H9 (cell line): Measurements from ENCODE around the gene CA9. TPM values are rescaled to one million over a fixed set of nuclear protein-coding genes. Genes with fewer than 3 reads are reported as not detected.

ENCODE experiments used
- DNase-seq: peaks from one replicate; pipeline ENCODE4 v3.0.0-alpha.2; 2017
- H2AFZ ChIP-seq: one replicate; pipeline ENCODE4 v1.6.1; 2013; ENCODE audit warnings: mild to moderate bottlenecking, low read length, control low read depth, moderate library complexity
- H2AK5ac ChIP-seq: 2 replicates; pipeline ENCODE4 v1.6.1; 2013; ENCODE audit warnings: low read length, control low read depth, mixed read lengths; ENCODE audit not compliant: insufficient read length
- H2BK120ac ChIP-seq: one replicate; pipeline ENCODE4 v1.6.1; 2013; ENCODE audit warnings: low read depth, mild to moderate bottlenecking, low read length, control low read depth, inconsistent platforms; ENCODE audit not compliant: poor library complexity, severe bottlenecking
- H2BK12ac ChIP-seq: 2 replicates; pipeline ENCODE4 v1.6.1; 2013; ENCODE audit warnings: low read length, control low read depth, mixed read lengths, low read depth; ENCODE audit not compliant: insufficient read length
- H2BK15ac ChIP-seq: 2 replicates; pipeline ENCODE4 v1.6.1; 2013; ENCODE audit warnings: low read depth, low read length, control low read depth
- H2BK20ac ChIP-seq: one replicate; pipeline ENCODE4 v1.6.1; 2013; ENCODE audit warnings: low read depth, mild to moderate bottlenecking, low read length, control low read depth, inconsistent platforms; ENCODE audit not compliant: poor library complexity, severe bottlenecking
- H2BK5ac ChIP-seq: 2 replicates; pipeline ENCODE4 v1.6.1; 2013; ENCODE audit warnings: low read length, control low read depth, mixed read lengths; ENCODE audit not compliant: insufficient read length
- H3K14ac ChIP-seq: 2 replicates; pipeline ENCODE4 v1.6.1; 2013; ENCODE audit warnings: low read length, control low read depth; ENCODE audit not compliant: insufficient read depth
- H3K18ac ChIP-seq: 2 replicates; pipeline ENCODE4 v1.6.1; 2013; ENCODE audit warnings: low read depth, mild to moderate bottlenecking, mixed read lengths, low read length, control low read depth; ENCODE audit not compliant: insufficient read length
- H3K23ac ChIP-seq: 2 replicates; pipeline ENCODE4 v1.6.1; 2013; ENCODE audit warnings: low read length, control low read depth, mixed read lengths, low read depth; ENCODE audit not compliant: insufficient read length
- H3K23me2 ChIP-seq: 2 replicates; pipeline ENCODE4 v1.6.1; 2013; ENCODE audit warnings: low read depth, mild to moderate bottlenecking, mixed read lengths, low read length, control low read depth; ENCODE audit not compliant: insufficient read length, poor library complexity, severe bottlenecking
- H3K27ac ChIP-seq: 2 replicates; pipeline ENCODE4 v1.5.1; 2013; ENCODE audit warnings: low read length, control low read depth, mixed read lengths, low read depth; ENCODE audit not compliant: insufficient read length
- H3K27me3 ChIP-seq: 2 replicates; pipeline ENCODE4 v1.6.1; 2013; ENCODE audit warnings: low read length, control low read depth, inconsistent platforms; ENCODE audit not compliant: insufficient read depth
- H3K4ac ChIP-seq: 2 replicates; pipeline ENCODE4 v1.6.1; 2013; ENCODE audit warnings: low read depth, mild to moderate bottlenecking, control low read depth, inconsistent platforms, low read length, moderate library complexity
- H3K4me1 ChIP-seq: 2 replicates; pipeline ENCODE4 v1.6.1; 2013; ENCODE audit warnings: low read length, control low read depth, inconsistent platforms; ENCODE audit not compliant: insufficient read depth
- H3K4me2 ChIP-seq: 2 replicates; pipeline ENCODE4 v1.6.1; 2013; ENCODE audit warnings: low read length, control low read depth, mixed read lengths; ENCODE audit not compliant: insufficient read length, insufficient read depth
- H3K56ac ChIP-seq: 2 replicates; pipeline ENCODE4 v1.6.1; 2013; ENCODE audit warnings: low read depth, mild to moderate bottlenecking, mixed read lengths, low read length, control low read depth; ENCODE audit not compliant: insufficient read length
- H3K79me1 ChIP-seq: 2 replicates; pipeline ENCODE4 v1.6.1; 2013; ENCODE audit warnings: low read depth, mild to moderate bottlenecking, moderate library complexity, low read length, control low read depth, inconsistent platforms; ENCODE audit not compliant: insufficient read depth, poor library complexity, severe bottlenecking
- H3K79me2 ChIP-seq: 2 replicates; pipeline ENCODE4 v1.6.1; 2013; ENCODE audit warnings: low read length, control low read depth, inconsistent platforms; ENCODE audit not compliant: insufficient read depth
- H3K9ac ChIP-seq: 2 replicates; pipeline ENCODE4 v1.6.1; 2013; ENCODE audit warnings: low read length, control low read depth, mixed read lengths; ENCODE audit not compliant: insufficient read length; ENCODE audit errors: extremely low read depth
- H3K9me3 ChIP-seq: one replicate; pipeline ENCODE4 v1.6.1; 2013; ENCODE audit warnings: low read depth, low read length, inconsistent platforms; ENCODE audit not compliant: control insufficient read depth
- H3T11ph ChIP-seq: one replicate; pipeline ENCODE4 v1.6.1; 2013; ENCODE audit warnings: mild to moderate bottlenecking, low read length, control low read depth, inconsistent platforms
- H4K20me1 ChIP-seq: one replicate; pipeline ENCODE4 v1.6.1; 2013; ENCODE audit not compliant: control insufficient read depth, insufficient read length, insufficient read depth
- H4K5ac ChIP-seq: 2 replicates; pipeline ENCODE4 v1.6.1; 2013; ENCODE audit warnings: low read depth, mild to moderate bottlenecking, mixed read lengths, low read length, control low read depth; ENCODE audit not compliant: insufficient read length
- H4K8ac ChIP-seq: replicated peaks from 2 replicates; pipeline ENCODE4 v1.6.1; 2013; ENCODE audit warnings: low read length, control low read depth, mixed read lengths, low read depth; ENCODE audit not compliant: insufficient read length
- H4K91ac ChIP-seq: 2 replicates; pipeline ENCODE4 v1.6.1; 2013; ENCODE audit warnings: low read depth, mild to moderate bottlenecking, moderate library complexity, mixed read lengths, low read length, control low read depth; ENCODE audit not compliant: insufficient read length
- H3K27ac Mint-ChIP-seq, 3 experiments: 2 replicates in 2 of 3; 3 replicates in 1 of 3; pipeline ENCODE4 v1.8.0; 2020 to 2021; ENCODE audit warnings: mixed read lengths in 3 of 3, mild to moderate bottlenecking in 1 of 3, moderate library complexity in 1 of 3
- H3K27me3 Mint-ChIP-seq: 2 replicates; pipeline ENCODE4 v1.8.0; 2021; ENCODE audit warnings: low read depth, mild to moderate bottlenecking, moderate library complexity, mixed read lengths
- H3K36me3 Mint-ChIP-seq, 3 experiments: 2 replicates in 2 of 3; 3 replicates in 1 of 3; pipeline ENCODE4 v1.8.0; 2020 to 2021; ENCODE audit warnings: low read depth in 3 of 3, mixed read lengths in 3 of 3; ENCODE audit not compliant: insufficient read depth in 1 of 3
- H3K4me1 Mint-ChIP-seq, 2 experiments: 2 replicates each; pipeline ENCODE4 v1.8.0; 2020; ENCODE audit warnings: mixed read lengths in 2 of 2
- H3K4me3 Mint-ChIP-seq, 2 experiments: 2 replicates in 1 of 2; 3 replicates in 1 of 2; pipeline ENCODE4 v1.8.0; 2020 to 2021; ENCODE audit warnings: mild to moderate bottlenecking in 2 of 2, mixed read lengths in 2 of 2, moderate library complexity in 1 of 2
- H3K9me3 Mint-ChIP-seq, 2 experiments: 2 replicates in 1 of 2; 3 replicates in 1 of 2; pipeline ENCODE4 v1.8.0; 2020; ENCODE audit warnings: mild to moderate bottlenecking in 2 of 2, mixed read lengths in 2 of 2, moderate library complexity in 1 of 2
- WGBS: extraction: QIAGEN DNeasy Blood & Tissue Kit; methylation state at CpG from one replicate; pipeline ENCODE4 v1.1.7; 2013; ENCODE audit warnings: missing lambda C conversion rate, low lambda C conversion rate, mixed read lengths; ENCODE audit not compliant: insufficient read length; ENCODE audit errors: extremely low coverage; 5-methylcytosine and 5-hydroxymethylcytosine counted together
- total RNA-seq: library from RNA; stranded (reverse); gene quantifications from 2 replicates; pipeline ENCODE4 v1.2.1, GENCODE V29; 2021
- TF ChIP-seq, protein P1 (sequence below): fragments of 200-600 bp; sonication (generic); conservative IDR thresholded peaks from 3 replicates; pipeline ENCODE4 v1.8.0; 2021; ENCODE audit warnings: antibody characterized with exemption, mild to moderate bottlenecking

Gene CA9
- total RNA-seq, 1 experiment from 2014 or later = 0.94 TPM

DNA sequence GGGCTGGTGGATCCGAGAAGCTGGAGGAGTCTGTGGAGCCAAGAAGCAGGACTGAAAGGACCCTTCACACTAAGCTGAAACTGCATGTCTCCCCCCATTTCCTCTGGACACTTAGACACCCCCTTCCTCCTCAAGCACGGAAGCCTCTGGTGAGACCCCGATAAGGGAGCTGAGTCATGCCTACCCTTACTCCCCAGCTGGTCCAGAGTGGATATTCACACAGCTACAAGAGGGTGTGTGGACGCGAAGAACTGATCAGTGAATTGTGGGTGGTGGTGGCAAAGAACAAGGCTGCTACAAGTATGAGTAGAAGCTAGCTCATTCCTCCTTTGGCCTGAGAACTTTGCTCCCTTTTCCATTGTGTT is 53.9 kb downstream of the CA9 start:
- Histone ChIP-seq H4K91ac (peak overlapping the region; percentile 31), H3K4me2 (peak overlapping the region; percentile 74), H3K18ac (peak overlapping the region; percentile 73), H3K27me3 (no peaks in the 10 kb centered on the region), H4K8ac (peak overlapping the region; percentile 84), H2BK12ac (peak overlapping the region; percentile 84), H3T11ph (peak overlapping the region; percentile 92), H3K79me2 (peaks cover 6% of the 10 kb centered on the region), H2AK5ac (peak overlapping the region; percentile 19), H2BK20ac (peak overlapping the region; percentile 95), H4K5ac (peak overlapping the region; percentile 76), H3K4me1 (peaks cover 25% of the 10 kb centered on the region; the same call in 1 of the 2 replicates), H2BK15ac (no peak overlapping the region), H3K23me2 (peaks cover 3% of the 10 kb centered on the region), H3K14ac (peak overlapping the region; percentile 74), H2BK5ac (peak overlapping the region; percentile 82), H3K9me3 (no peaks in the 10 kb centered on the region), H3K23ac (peak overlapping the region; percentile 9), H3K4ac (peak overlapping the region; percentile 92), H3K79me1 (no peaks in the 10 kb centered on the region), H4K20me1 (no peaks in the 10 kb centered on the region), H3K56ac (no peak overlapping the region), H2AFZ (no peak overlapping the region), H3K9ac (peak overlapping the region; percentile 25), H2BK120ac (peak overlapping the region; percentile 83), H3K27ac (peak overlapping the region; percentile 79)
- Mint-ChIP-seq H3K27ac (no peak overlapping the region; a peak in 1 of 7 replicates), H3K4me3 (no peak overlapping the region), H3K9me3 (no peaks in the 10 kb centered on the region), H3K4me1 (peaks cover 6 to 7% of the 10 kb centered on the region in 2 experiments; a peak in 3 of 4 replicates), H3K36me3 (peaks cover 13 to 31% (median 26%) of the 10 kb centered on the region in 3 experiments; a peak in 6 of 7 replicates), H3K27me3 (no peaks in the 10 kb centered on the region)
- no CpG with 5 or more reads among the region's 5 CpGs for WGBS
- no peak for DNase-seq
- TF ChIP-seq, protein P1, sequence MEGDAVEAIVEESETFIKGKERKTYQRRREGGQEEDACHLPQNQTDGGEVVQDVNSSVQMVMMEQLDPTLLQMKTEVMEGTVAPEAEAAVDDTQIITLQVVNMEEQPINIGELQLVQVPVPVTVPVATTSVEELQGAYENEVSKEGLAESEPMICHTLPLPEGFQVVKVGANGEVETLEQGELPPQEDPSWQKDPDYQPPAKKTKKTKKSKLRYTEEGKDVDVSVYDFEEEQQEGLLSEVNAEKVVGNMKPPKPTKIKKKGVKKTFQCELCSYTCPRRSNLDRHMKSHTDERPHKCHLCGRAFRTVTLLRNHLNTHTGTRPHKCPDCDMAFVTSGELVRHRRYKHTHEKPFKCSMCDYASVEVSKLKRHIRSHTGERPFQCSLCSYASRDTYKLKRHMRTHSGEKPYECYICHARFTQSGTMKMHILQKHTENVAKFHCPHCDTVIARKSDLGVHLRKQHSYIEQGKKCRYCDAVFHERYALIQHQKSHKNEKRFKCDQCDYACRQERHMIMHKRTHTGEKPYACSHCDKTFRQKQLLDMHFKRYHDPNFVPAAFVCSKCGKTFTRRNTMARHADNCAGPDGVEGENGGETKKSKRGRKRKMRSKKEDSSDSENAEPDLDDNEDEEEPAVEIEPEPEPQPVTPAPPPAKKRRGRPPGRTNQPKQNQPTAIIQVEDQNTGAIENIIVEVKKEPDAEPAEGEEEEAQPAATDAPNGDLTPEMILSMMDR = no peak
